Heart right ventricle (tissue), 16 donors: Measurements from ENCODE around the gene CD6. TPM values are rescaled to one million over a fixed set of nuclear protein-coding genes. Genes with fewer than 3 reads are reported as not detected.

ENCODE experiments used
- ATAC-seq, 8 donors: fragments of 200-7000 bp; cut with Tn5 transposase; one replicate each; pipeline ENCODE4 v1.9.1; 2020; ENCODE audit warnings: mild to moderate bottlenecking in 8 of 8, moderate library complexity in 8 of 8, moderate number of reproducible peaks in 1 of 8
- DNase-seq, 2 donors: peaks; one replicate each; pipeline ENCODE4 v3.0.0-alpha.2; 2020
- H3K27ac ChIP-seq, 10 donors: fragments of 200-600 bp; sonication (generic) in 2 of 10; one replicate each; pipeline versions ENCODE4 v1.5.0 to v1.8.0; 2020 to 2022; ENCODE audit warnings: mild to moderate bottlenecking in 3 of 10
- H3K27me3 ChIP-seq, 7 donors: fragments of 200-600 bp; one replicate each; pipeline ENCODE4 v1.8.0; 2021 to 2022; ENCODE audit warnings: mild to moderate bottlenecking in 2 of 7
- H3K36me3 ChIP-seq, 9 donors: fragments of 200-600 bp; sonication (generic) in 1 of 9; one replicate each; pipeline versions ENCODE4 v1.5.0 to v1.8.0; 2020 to 2022; ENCODE audit warnings: mild to moderate bottlenecking in 2 of 9
- H3K4me1 ChIP-seq, 9 donors: fragments of 200-600 bp; sonication (generic) in 1 of 9; one replicate each; pipeline versions ENCODE4 v1.5.0 to v1.8.0; 2020 to 2022; ENCODE audit warnings: mild to moderate bottlenecking in 4 of 9
- H3K4me3 ChIP-seq, 10 donors: fragments of 200-600 bp; sonication (generic) in 2 of 10; one replicate each; pipeline versions ENCODE4 v1.5.0 to v1.8.0; 2020 to 2022; ENCODE audit warnings: mild to moderate bottlenecking in 7 of 10, moderate library complexity in 2 of 10
- H3K9me3 ChIP-seq, 11 donors: fragments of 200-600 bp in 10 of 11; sonication (generic) in 2 of 11; one replicate each; pipeline versions ENCODE4 v1.5.0 to v1.8.0; 2013 to 2022; ENCODE audit warnings: mild to moderate bottlenecking in 2 of 11, control low read depth in 1 of 11, moderate library complexity in 1 of 11
- WGBS, 2 donors: extraction: QIAGEN DNeasy Blood & Tissue Kit; methylation state at CpG; one replicate each; pipeline ENCODE4 v1.1.7; 2013; ENCODE audit warnings: inconsistent platforms in 1 of 2; 5-methylcytosine and 5-hydroxymethylcytosine counted together
- intact Hi-C, 10 donors: fragments of 100-400 bp; cut with DNase I; formaldehyde crosslinking; loops; one replicate each; pipeline versions ENCODE4 v1.11.1 to v1.14.2; 2022
- polyA plus RNA-seq, 2 donors: library from polyadenylated mRNA; stranded (reverse); fragments of 200-250 nt; gene quantifications; one replicate each; pipeline ENCODE4 v1.2.3, GENCODE V29; 2013
- total RNA-seq, 10 donors: library from RNA; stranded (reverse); fragmentation: NEBNext Ultra II Directional in 3 of 10; extraction: Animal tissue kit (Norgen Biotek cat#: 25700) in 3 of 10; gene quantifications; one replicate each; pipeline versions ENCODE4 v1.2.1 to v1.2.4, GENCODE V29; 2021 to 2023
- TF ChIP-seq, protein P1 (sequence below), 9 donors: fragments of 200-600 bp; sonication (generic) in 2 of 9; IDR thresholded peaks; one replicate each; pipeline versions ENCODE4 v1.5.0 to v1.8.0; 2021 to 2022; ENCODE audit warnings: antibody characterized with exemption in 9 of 9, mild to moderate bottlenecking in 5 of 9, moderate library complexity in 1 of 9
- donor health status: Arrhythmogenic right ventricular cardiomyopathy.
- donor health status: ischemic (EF 13 %, LVEDD 7.1; RV severe dilation, severe dysfunction).
- donor health status: healthy with polysubstance abuse.
- donor health status: DM: no; HTN: yes; CAD: no.
- donor health status: DM: no; HTN: no; CAD: no.
- donor health status: ischemic (EF 25% LVEDD 6.9; RV normal size, moderate dysfunction).
- donor health status: ischemic (EF 25% LVEDD 5.7; RV mildly dilated, moderate dysfunction).
- donor health status: healthy.
- donor health status: DM: yes; HTN: yes; CAD: no.
- donor health status: Ischemic cardiomyopathy.
- donor health status: ischemic (EF 35%, LVEDD 5.7; RV mildly dilated, moderate dysfunction).
- donor health status: nonischemic (EF 11% LVEDD 7.7; RV severe dilation, severe dysfunction).
- donor health status: DM: yes; HTN: yes; CAD: no.
- donor health status: PGD.
- donor health status: ischemic (EF 29% LVEDD 5.4; RV normal size, mild dysfunction).
- donor health status: nonischemic (EF 23%, LVEDD 6.1; RV moderate dilation, normal function).

The CD6 gene
- total and polyA plus RNA-seq, 12 donors: 0.07 to 4.5 (median 0.34) TPM; not detected in 1

- intact Hi-C loops: no loop called here
- TF ChIP-seq, protein P1, sequence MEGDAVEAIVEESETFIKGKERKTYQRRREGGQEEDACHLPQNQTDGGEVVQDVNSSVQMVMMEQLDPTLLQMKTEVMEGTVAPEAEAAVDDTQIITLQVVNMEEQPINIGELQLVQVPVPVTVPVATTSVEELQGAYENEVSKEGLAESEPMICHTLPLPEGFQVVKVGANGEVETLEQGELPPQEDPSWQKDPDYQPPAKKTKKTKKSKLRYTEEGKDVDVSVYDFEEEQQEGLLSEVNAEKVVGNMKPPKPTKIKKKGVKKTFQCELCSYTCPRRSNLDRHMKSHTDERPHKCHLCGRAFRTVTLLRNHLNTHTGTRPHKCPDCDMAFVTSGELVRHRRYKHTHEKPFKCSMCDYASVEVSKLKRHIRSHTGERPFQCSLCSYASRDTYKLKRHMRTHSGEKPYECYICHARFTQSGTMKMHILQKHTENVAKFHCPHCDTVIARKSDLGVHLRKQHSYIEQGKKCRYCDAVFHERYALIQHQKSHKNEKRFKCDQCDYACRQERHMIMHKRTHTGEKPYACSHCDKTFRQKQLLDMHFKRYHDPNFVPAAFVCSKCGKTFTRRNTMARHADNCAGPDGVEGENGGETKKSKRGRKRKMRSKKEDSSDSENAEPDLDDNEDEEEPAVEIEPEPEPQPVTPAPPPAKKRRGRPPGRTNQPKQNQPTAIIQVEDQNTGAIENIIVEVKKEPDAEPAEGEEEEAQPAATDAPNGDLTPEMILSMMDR (IDR thresholded peaks at IDR 0.05): no peak
- Histone ChIP-seq H3K9me3 (no peaks in the 10 kb centered on the region), H3K4me1 (peaks cover 0 to 14% (median 12%) of the 10 kb centered on the region in 9 donors), H3K4me3 (no peak overlapping the region), H3K27ac (no peak overlapping the region), H3K36me3 (peaks cover 0 to 25% (median 0%) of the 10 kb centered on the region in 9 donors), H3K27me3 (peaks cover 0 to 30% (median 9%) of the 10 kb centered on the region in 7 donors)
- DNase-seq (no peak), ATAC-seq (no peak)
- 87 to 89% methylated on average over 4 of the region's 4 CpGs for WGBS, 2 donors
These were observed 41.7 kb upstream of the CD6 start for GRCh38 chr11:60929764-60930163.

DNA sequence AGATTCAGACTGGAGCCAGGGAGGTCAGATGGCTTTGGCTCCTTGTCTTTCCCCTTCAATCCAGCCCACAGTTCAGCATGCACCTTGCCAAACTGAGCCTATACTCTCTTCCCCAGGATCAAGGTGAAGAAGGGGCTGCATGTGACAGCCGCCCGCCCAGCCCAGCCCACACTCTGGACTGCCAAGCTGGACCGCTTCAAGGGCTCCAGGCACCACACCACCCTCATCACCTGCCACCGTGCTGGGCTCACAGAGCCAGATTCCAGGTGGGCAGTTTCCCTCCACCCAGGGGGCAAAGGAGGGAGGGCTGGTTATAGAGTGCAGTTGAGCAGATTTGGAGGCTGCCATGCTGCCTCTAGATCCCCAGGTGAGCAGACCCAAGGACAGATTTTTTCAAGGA, 41.1 kb upstream of the CD6 start:
- no peaks in the 10 kb centered on the region for H3K9me3 ChIP-seq
- TF ChIP-seq, protein P1 (IDR thresholded peaks at IDR 0.05): no peak
- no peak overlapping the region for H3K27ac ChIP-seq
- peaks cover 0 to 25% (median 0%) of the 10 kb centered on the region in 9 donors for H3K36me3 ChIP-seq
- DNase-seq (no peak), ATAC-seq (no peak)
- H3K27me3 ChIP-seq: peaks cover 0 to 24% (median 4%) of the 10 kb centered on the region in 7 donors
- peaks cover 0 to 8% (median 6%) of the 10 kb centered on the region in 9 donors for H3K4me1 ChIP-seq
- H3K4me3 ChIP-seq: no peak overlapping the region
- 91 to 99% methylated on average over 4 of the region's 4 CpGs for WGBS, 2 donors
- intact Hi-C loops: no loop called here

DNA sequence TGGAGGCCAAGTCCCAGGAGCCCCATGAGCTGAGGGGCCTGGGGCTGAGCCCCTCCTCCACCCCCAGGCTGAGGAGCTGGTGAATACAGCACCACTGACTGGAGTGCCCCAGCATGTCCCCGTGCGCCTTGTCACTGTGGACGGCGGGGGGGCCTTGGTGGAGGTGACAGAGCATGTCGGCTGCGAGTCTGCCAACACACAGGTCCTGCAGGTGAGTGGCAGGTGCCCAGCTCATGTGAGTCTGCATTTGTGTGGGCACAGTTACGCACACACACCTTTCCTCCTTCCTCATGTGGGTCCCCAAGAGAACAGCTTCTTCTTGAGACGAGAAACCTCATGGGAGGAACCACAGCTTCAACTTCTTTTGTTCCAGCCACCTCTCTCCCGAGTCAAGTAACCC, 39.6 kb upstream of the CD6 start:
- no peak overlapping the region for H3K4me3 ChIP-seq
- peaks cover 0 to 34% (median 0%) of the 10 kb centered on the region in 9 donors for H3K36me3 ChIP-seq
- WGBS, 2 donors: 86 to 93% methylated on average over 9 of the region's 9 CpGs
- H3K4me1 ChIP-seq: peaks cover 0 to 11% (median 7%) of the 10 kb centered on the region in 9 donors
- DNase-seq (no peak), ATAC-seq (no peak)
- H3K27ac ChIP-seq: no peak overlapping the region
- TF ChIP-seq, protein P1 (IDR thresholded peaks at IDR 0.05): no peak
- intact Hi-C loops: no loop called here
- H3K27me3 ChIP-seq: peaks cover 0 to 9% (median 0%) of the 10 kb centered on the region in 7 donors
- H3K9me3 ChIP-seq: no peaks in the 10 kb centered on the region

- Histone ChIP-seq H3K27me3 (peaks cover 0 to under 1% (median 0%) of the 10 kb centered on the region in 7 donors), H3K36me3 (peaks cover 0 to 32% (median 0%) of the 10 kb centered on the region in 9 donors), H3K4me1 (peaks cover 0 to 19% (median 12%) of the 10 kb centered on the region in 9 donors), H3K4me3 (no peak overlapping the region), H3K27ac (no peak overlapping the region), H3K9me3 (no peaks in the 10 kb centered on the region)
- DNase-seq (no peak), ATAC-seq (no peak)
- 82 to 92% methylated on average over 5 of the region's 5 CpGs for WGBS, 2 donors
- intact Hi-C loops: no loop called here
- TF ChIP-seq, protein P1 (IDR thresholded peaks at IDR 0.05): no peak
These were observed 38.7 kb upstream of the CD6 start for GRCh38 chr11:60932605-60933356.
